SK-N-DZ (cell line): ENCODE measurements around the gene PRPF8.
A peak's percentile ranks its signal among the peaks of the same experiment; 100 is the strongest.

Source experiments
- DNase-seq: peaks from one replicate; pipeline ENCODE4 v3.0.0-alpha.2; 2015; ENCODE audit warnings: low spot score

Gene PRPF8

GRCh38 chr17:1645207-1646171 is 39.2 kb downstream of the PRPF8 start, which contains the start of gene SCARF1:
TSS of gene SCARF1 (minus strand) at chr17:1645732. CDS start at chr17:1645697, 35 bp downstream.
- DNase-seq, result no peak

- DNase-seq, result no peak
Observed at GRCh38 chr17:1644493-1645206, 40.0 kb downstream of the PRPF8 start.

- no peak for DNase-seq
Observed at GRCh38 chr17:1643999-1644492, 40.6 kb downstream of the PRPF8 start.

- no peak for DNase-seq
Observed at GRCh38 chr17:1643293-1643998, 41.2 kb downstream of the PRPF8 start.

- no peak for DNase-seq
Observed at GRCh38 chr17:1641065-1641403, 43.6 kb downstream of the PRPF8 start.

GRCh38 chr17:1640329-1641064 is 44.2 kb downstream of the PRPF8 start:
- no peak for DNase-seq

- peak; percentile 45 for DNase-seq
Observed at GRCh38 chr17:1639549-1640180, 45.0 kb downstream of the PRPF8 start.

- DNase-seq, result no peak
Observed at GRCh38 chr17:1638624-1639300, 45.9 kb downstream of the PRPF8 start.

- peak; percentile 36 for DNase-seq
Observed at GRCh38 chr17:1638171-1638590, 46.5 kb downstream of the PRPF8 start.

GRCh38 chr17:1636732-1637285 is 47.9 kb downstream of the PRPF8 start:
- DNase-seq, result no peak

GRCh38 chr17:1635675-1636465 is 48.8 kb downstream of the PRPF8 start:
- no peak for DNase-seq

- DNase-seq, result no peak
Observed at GRCh38 chr17:1634841-1635650, 49.6 kb downstream of the PRPF8 start.

GRCh38 chr17:1630662-1631061 is 54.0 kb downstream of the PRPF8 start:
- DNase-seq, result no peak

- peak; percentile 46 for DNase-seq
Observed at GRCh38 chr17:1629504-1630310, 55.0 kb downstream of the PRPF8 start.

GRCh38 chr17:1628856-1629503 is 55.7 kb downstream of the PRPF8 start:
- DNase-seq, result peak; percentile 99
